OCI-LY3 (cell line): ENCODE measurements around the gene CYP11A1.

ENCODE experiments used
- CTCF ChIP-seq: fragments of 200-600, 300-600 bp; sonication (generic); IDR thresholded peaks from 2 replicates; pipeline ENCODE4 v1.5.1; 2014; ENCODE audit warnings: antibody characterized with exemption, low read length, low read depth
- EZH2phosphoT487 ChIP-seq: fragments of 200-600 bp; shearing (Covaris generic); IDR thresholded peaks from 2 replicates; pipeline ENCODE4 v1.6.1; 2018; ENCODE audit warnings: antibody characterized with exemption, mixed run types, low read depth

GRCh38 chr15:74314795-74315438, 52.5 kb downstream of the CYP11A1 start:
- TF ChIP-seq CTCF (no peak), EZH2phosphoT487 (no peak)
